Mesendoderm (in vitro differentiated cells): ENCODE measurements around the gene BIRC5.

ENCODE experiments used
- DNase-seq: peaks from one replicate; pipeline ENCODE4 v3.0.0; 2013
- H2AK5ac ChIP-seq: 2 replicates; pipeline ENCODE4 v1.6.1; 2013; ENCODE audit warnings: low read length, inconsistent platforms
- H2BK120ac ChIP-seq: 2 replicates; pipeline ENCODE4 v1.6.1; 2013; ENCODE audit warnings: low read depth, mild to moderate bottlenecking, low read length, moderate library complexity, mixed read lengths
- H2BK15ac ChIP-seq: replicated peaks from 2 replicates; pipeline ENCODE4 v1.6.1; 2013; ENCODE audit warnings: low read depth, mild to moderate bottlenecking, moderate library complexity
- H2BK5ac ChIP-seq: 2 replicates; pipeline ENCODE4 v1.6.1; 2013; ENCODE audit warnings: low read length, inconsistent platforms
- H3K18ac ChIP-seq: 2 replicates; pipeline ENCODE4 v1.6.1; 2013; ENCODE audit warnings: mild to moderate bottlenecking, low read length, mixed read lengths
- H3K23ac ChIP-seq: one replicate; pipeline ENCODE4 v1.6.1; 2013; ENCODE audit warnings: low read length
- H3K27ac ChIP-seq: 2 replicates; pipeline ENCODE4 v1.5.1; 2013; ENCODE audit warnings: low read depth, mild to moderate bottlenecking, inconsistent platforms, low read length, moderate library complexity
- H3K27me3 ChIP-seq: 2 replicates; pipeline ENCODE4 v1.6.1; 2013; ENCODE audit warnings: low read length, control low read depth, mild to moderate bottlenecking, inconsistent platforms; ENCODE audit not compliant: insufficient read depth, poor library complexity
- H3K36me3 ChIP-seq: 2 replicates; pipeline ENCODE4 v1.6.1; 2013; ENCODE audit warnings: low read length, inconsistent platforms; ENCODE audit not compliant: control insufficient read depth, insufficient read depth
- H3K4ac ChIP-seq: one replicate; pipeline ENCODE4 v1.6.1; 2013; ENCODE audit warnings: low read depth, mild to moderate bottlenecking, low read length, moderate library complexity
- H3K4me1 ChIP-seq: 2 replicates; pipeline ENCODE4 v1.6.1; 2013; ENCODE audit warnings: low read depth, low read length, inconsistent platforms; ENCODE audit not compliant: control insufficient read depth
- H3K4me2 ChIP-seq: 2 replicates; pipeline ENCODE4 v1.6.1; 2013; ENCODE audit warnings: low read length
- H3K4me3 ChIP-seq: 2 replicates; pipeline ENCODE4 v1.5.1; 2013; ENCODE audit warnings: mild to moderate bottlenecking, low read length
- H3K56ac ChIP-seq: one replicate; pipeline ENCODE4 v1.6.1; 2013; ENCODE audit warnings: low read length
- H3K79me1 ChIP-seq: 2 replicates; pipeline ENCODE4 v1.6.1; 2013; ENCODE audit warnings: low read length, inconsistent platforms
- H3K79me2 ChIP-seq: 2 replicates; pipeline ENCODE4 v1.6.1; 2013; ENCODE audit warnings: mild to moderate bottlenecking, low read length; ENCODE audit not compliant: control insufficient read depth, insufficient read depth
- H3K9ac ChIP-seq: 2 replicates; pipeline ENCODE4 v1.6.1; 2013; ENCODE audit warnings: low read length, inconsistent platforms
- H4K5ac ChIP-seq: one replicate; pipeline ENCODE4 v1.6.1; 2013; ENCODE audit warnings: low read length
- H4K8ac ChIP-seq: one replicate; pipeline ENCODE4 v1.6.1; 2013; ENCODE audit warnings: low read depth, mild to moderate bottlenecking, control low read depth, low read length, moderate library complexity
- WGBS: extraction: QIAGEN DNeasy Blood & Tissue Kit; methylation state at CpG from one replicate; pipeline ENCODE4 v1.1.7; 2013; ENCODE audit warnings: low lambda C conversion rate, missing lambda C conversion rate; ENCODE audit not compliant: insufficient coverage; ENCODE audit errors: extremely low coverage; 5-methylcytosine and 5-hydroxymethylcytosine counted together

The BIRC5 gene

GRCh38 chr17:78268191-78268874 lies 54.3 kb downstream of the BIRC5 start:
- no CpG with 5 or more reads among the region's 24 CpGs for WGBS
- H2AK5ac ChIP-seq, result peak overlapping the region; percentile 75

GRCh38 chr17:78268951-78269905 lies 55.2 kb downstream of the BIRC5 start:
- Histone ChIP-seq H3K4me1 (peaks cover 34% of the 10 kb centered on the region), H3K18ac (peak overlapping the region; percentile 77), H3K4me2 (peak overlapping the region; percentile 32), H4K8ac (peak overlapping the region; percentile 41), H2BK5ac (peak overlapping the region; percentile 96), H3K9ac (peak overlapping the region; percentile 82), H3K4me3 (peak overlapping the region; percentile 11), H3K79me2 (no peaks in the 10 kb centered on the region), H2AK5ac (peak overlapping the region; percentile 90), H3K79me1 (no peaks in the 10 kb centered on the region), H2BK15ac (no peak overlapping the region), H3K36me3 (no peaks in the 10 kb centered on the region), H3K27ac (peak overlapping the region; percentile 91), H3K4ac (peak overlapping the region; percentile 81), H2BK120ac (peak overlapping the region; percentile 84), H4K5ac (peak overlapping the region; percentile 96), H3K56ac (peak overlapping the region; percentile 96), H3K23ac (peak overlapping the region; percentile 95), H3K27me3 (no peaks in the 10 kb centered on the region)
- peak; percentile 69 for DNase-seq
- no CpG with 5 or more reads among the region's 34 CpGs for WGBS

More at GRCh38 chr17:78268191-78268874, 54.3 kb downstream of the BIRC5 start:
- Histone ChIP-seq H3K27ac (peak overlapping the region; percentile 10), H3K18ac (peak overlapping the region; percentile 77), H2BK120ac (peak overlapping the region; percentile 46), H3K9ac (peak overlapping the region; percentile 82), H4K8ac (peak overlapping the region; percentile 0), H3K4me1 (peaks cover 34% of the 10 kb centered on the region), H3K79me1 (no peaks in the 10 kb centered on the region), H3K4ac (peak overlapping the region; percentile 81), H3K4me2 (peak overlapping the region; percentile 51), H3K27me3 (no peaks in the 10 kb centered on the region), H3K79me2 (no peaks in the 10 kb centered on the region), H2BK5ac (peak overlapping the region; percentile 84), H4K5ac (no peak overlapping the region), H2BK15ac (no peak overlapping the region), H3K36me3 (no peaks in the 10 kb centered on the region), H3K4me3 (peak overlapping the region; percentile 6), H3K56ac (peak overlapping the region; percentile 96), H3K23ac (no peak overlapping the region)
- DNase-seq, result no peak

DNA sequence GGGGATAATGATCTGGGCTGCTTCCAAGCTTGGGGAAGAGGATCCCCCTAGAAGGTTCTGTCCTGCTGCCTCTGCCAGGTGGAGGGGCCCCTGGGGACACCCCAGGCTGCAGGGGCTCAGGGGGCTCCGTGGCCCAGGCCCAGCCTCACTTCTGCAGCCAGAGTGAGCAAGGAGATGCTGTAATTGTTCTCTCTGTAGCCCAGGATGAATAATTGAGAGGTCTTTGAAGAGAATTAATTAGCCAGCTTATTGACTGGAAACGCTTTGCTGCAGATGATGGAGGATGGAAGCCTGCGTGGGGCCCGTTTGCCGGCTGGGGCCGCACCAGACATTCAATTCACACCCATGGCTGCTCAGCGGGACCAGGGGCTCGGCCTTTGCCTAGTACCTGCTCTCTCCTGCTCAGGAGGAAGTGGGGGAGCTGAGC lies 55.9 kb downstream of the BIRC5 start:
- WGBS, result no CpG with 5 or more reads among the region's 8 CpGs

DNA sequence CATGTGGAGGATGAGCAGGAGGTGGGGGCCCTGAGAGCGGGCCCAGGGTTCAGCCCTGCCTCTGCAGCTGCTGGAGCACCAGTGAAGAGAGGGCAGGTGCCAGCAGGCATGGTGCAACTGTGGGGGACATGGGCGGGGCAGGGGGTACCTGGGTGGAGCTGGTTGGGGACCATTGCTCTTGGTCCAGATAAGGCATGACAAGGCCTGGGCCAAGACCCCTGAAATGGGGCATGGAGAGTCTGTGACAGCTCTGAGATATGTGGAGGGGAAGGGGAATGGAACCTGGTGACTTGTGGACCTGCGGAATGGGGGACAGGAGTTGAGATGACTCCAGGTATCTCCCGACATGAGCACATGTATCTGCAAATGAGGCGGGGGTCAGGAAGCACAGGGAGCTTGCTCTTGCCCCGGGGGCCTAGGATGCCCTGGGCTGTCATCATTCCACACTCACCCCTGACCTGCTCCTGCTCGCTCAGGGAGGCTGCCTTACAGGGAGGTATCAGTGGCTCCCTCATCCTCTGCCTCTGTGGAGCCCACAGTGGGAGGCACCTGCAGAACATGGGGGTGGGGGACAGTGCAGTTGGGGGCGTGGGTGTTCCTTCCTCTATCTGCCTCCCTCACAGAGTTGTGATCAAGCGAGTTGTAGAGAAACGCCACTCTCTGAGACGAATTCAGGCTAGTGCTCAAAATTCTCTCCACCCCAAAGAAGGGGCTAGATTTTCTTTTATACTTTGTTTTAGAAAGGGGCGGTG lies 57.5 kb downstream of the BIRC5 start:
- no peaks in the 10 kb centered on the region for H3K79me2 ChIP-seq
- no peaks in the 10 kb centered on the region for H3K79me1 ChIP-seq
- no peak overlapping the region for H4K5ac ChIP-seq
- no peak overlapping the region for H3K23ac ChIP-seq
- peak overlapping the region; percentile 93 for H3K27ac ChIP-seq
- peak overlapping the region; percentile 86 for H3K56ac ChIP-seq
- H3K4me2 ChIP-seq, result no peak overlapping the region
- H3K4ac ChIP-seq, result peak overlapping the region; percentile 98
- peak overlapping the region; percentile 99 for H2AK5ac ChIP-seq
- peak overlapping the region; percentile 93 for H2BK5ac ChIP-seq
- peak overlapping the region; percentile 17 for H3K9ac ChIP-seq
- H3K4me1 ChIP-seq, result peaks cover 34% of the 10 kb centered on the region
- no peak overlapping the region for H3K4me3 ChIP-seq
- peak overlapping the region; percentile 14 for H2BK15ac ChIP-seq
- H3K27me3 ChIP-seq, result no peaks in the 10 kb centered on the region
- WGBS, result no CpG with 5 or more reads among the region's 12 CpGs
- H3K18ac ChIP-seq, result peak overlapping the region; percentile 91
- no peaks in the 10 kb centered on the region for H3K36me3 ChIP-seq
- no peak overlapping the region for H4K8ac ChIP-seq
- peak overlapping the region; percentile 7 for H2BK120ac ChIP-seq
- peak; percentile 69 for DNase-seq

More for the DNA sequence above, 55.9 kb downstream of the BIRC5 start:
- Histone ChIP-seq H3K79me1 (no peaks in the 10 kb centered on the region), H3K4ac (peak overlapping the region; percentile 81), H3K79me2 (no peaks in the 10 kb centered on the region), H3K27me3 (no peaks in the 10 kb centered on the region), H3K56ac (peak overlapping the region; percentile 96), H3K36me3 (no peaks in the 10 kb centered on the region), H3K4me3 (peak overlapping the region; percentile 11), H3K4me1 (peaks cover 34% of the 10 kb centered on the region), H2BK120ac (peak overlapping the region; percentile 84), H3K23ac (peak overlapping the region; percentile 95), H3K9ac (peak overlapping the region; percentile 82), H3K27ac (peak overlapping the region; percentile 91), H2BK5ac (peak overlapping the region; percentile 96), H3K4me2 (peak overlapping the region; percentile 30), H4K5ac (no peak overlapping the region), H4K8ac (peak overlapping the region; percentile 41), H2BK15ac (no peak overlapping the region), H2AK5ac (peak overlapping the region; percentile 90), H3K18ac (peak overlapping the region; percentile 77)
- DNase-seq, result peak; percentile 51

- Histone ChIP-seq H3K4ac (peak overlapping the region; percentile 64), H2BK15ac (no peak overlapping the region), H2AK5ac (peak overlapping the region; percentile 52), H2BK120ac (peak overlapping the region; percentile 8), H3K4me2 (no peak overlapping the region), H3K4me3 (no peak overlapping the region), H2BK5ac (peak overlapping the region; percentile 99), H3K18ac (peak overlapping the region; percentile 51), H3K36me3 (no peaks in the 10 kb centered on the region), H3K79me2 (no peaks in the 10 kb centered on the region), H3K79me1 (no peaks in the 10 kb centered on the region), H3K9ac (peak overlapping the region; percentile 43), H3K56ac (peak overlapping the region; percentile 88), H4K5ac (no peak overlapping the region), H3K4me1 (peaks cover 34% of the 10 kb centered on the region), H3K27ac (peak overlapping the region; percentile 93), H3K27me3 (no peaks in the 10 kb centered on the region), H4K8ac (no peak overlapping the region), H3K23ac (peak overlapping the region; percentile 20)
- peak; percentile 97 for DNase-seq
- WGBS, result no CpG with 5 or more reads among the region's 17 CpGs
Observed at GRCh38 chr17:78272181-78272913, 58.3 kb downstream of the BIRC5 start.
